ENCODE measurements around the gene IPO4. TPM values are rescaled to one million over a fixed set of nuclear protein-coding genes. Genes with fewer than 3 reads are reported as not detected.

The IPO4 gene
- total and polyA plus RNA-seq, 2 of the 13 experiments (the other 11 are each of a cell fraction or from before 2014, with no cell fraction given), result 39.0 to 179 TPM

GRCh38 chr14:24238123-24238522, 49.5 kb upstream of the IPO4 start (continued):
- TF ChIP-seq TFDP1 (CRISPR knock-in tag; IDR thresholded peaks at IDR 0.05; ENCODE audit: borderline replicate concordance) (no peak), ZNF564 (CRISPR knock-in tag; IDR thresholded peaks at IDR 0.05) (no peak), SYNCRIP (IDR thresholded peaks at IDR 0.05; ENCODE audit: insufficient read depth, low read depth, low read length) (no peak), SOX5 (CRISPR knock-in tag; IDR thresholded peaks at IDR 0.05; ENCODE audit: borderline replicate concordance) (no peak), ZNF691 (CRISPR knock-in tag; IDR thresholded peaks at IDR 0.05; ENCODE audit: borderline replicate concordance, low read depth) (no peak), MIER3 (CRISPR knock-in tag; IDR thresholded peaks at IDR 0.05; ENCODE audit: borderline replicate concordance) (no peak), ZNF547 (CRISPR knock-in tag; IDR thresholded peaks at IDR 0.05) (no peak), CCAR2 (optimal IDR thresholded peaks at IDR 0.05; ENCODE audit: low read depth, low read length) (peak; percentile 28), POLR2G (IDR thresholded peaks at IDR 0.05; ENCODE audit: low read depth, low read length) (peak; percentile 43; the same call in 1 of the 2 replicates), TBX2 (CRISPR knock-in tag; IDR thresholded peaks at IDR 0.05; ENCODE audit: borderline replicate concordance) (no peak)
- TF ChIP-seq, protein P1, sequence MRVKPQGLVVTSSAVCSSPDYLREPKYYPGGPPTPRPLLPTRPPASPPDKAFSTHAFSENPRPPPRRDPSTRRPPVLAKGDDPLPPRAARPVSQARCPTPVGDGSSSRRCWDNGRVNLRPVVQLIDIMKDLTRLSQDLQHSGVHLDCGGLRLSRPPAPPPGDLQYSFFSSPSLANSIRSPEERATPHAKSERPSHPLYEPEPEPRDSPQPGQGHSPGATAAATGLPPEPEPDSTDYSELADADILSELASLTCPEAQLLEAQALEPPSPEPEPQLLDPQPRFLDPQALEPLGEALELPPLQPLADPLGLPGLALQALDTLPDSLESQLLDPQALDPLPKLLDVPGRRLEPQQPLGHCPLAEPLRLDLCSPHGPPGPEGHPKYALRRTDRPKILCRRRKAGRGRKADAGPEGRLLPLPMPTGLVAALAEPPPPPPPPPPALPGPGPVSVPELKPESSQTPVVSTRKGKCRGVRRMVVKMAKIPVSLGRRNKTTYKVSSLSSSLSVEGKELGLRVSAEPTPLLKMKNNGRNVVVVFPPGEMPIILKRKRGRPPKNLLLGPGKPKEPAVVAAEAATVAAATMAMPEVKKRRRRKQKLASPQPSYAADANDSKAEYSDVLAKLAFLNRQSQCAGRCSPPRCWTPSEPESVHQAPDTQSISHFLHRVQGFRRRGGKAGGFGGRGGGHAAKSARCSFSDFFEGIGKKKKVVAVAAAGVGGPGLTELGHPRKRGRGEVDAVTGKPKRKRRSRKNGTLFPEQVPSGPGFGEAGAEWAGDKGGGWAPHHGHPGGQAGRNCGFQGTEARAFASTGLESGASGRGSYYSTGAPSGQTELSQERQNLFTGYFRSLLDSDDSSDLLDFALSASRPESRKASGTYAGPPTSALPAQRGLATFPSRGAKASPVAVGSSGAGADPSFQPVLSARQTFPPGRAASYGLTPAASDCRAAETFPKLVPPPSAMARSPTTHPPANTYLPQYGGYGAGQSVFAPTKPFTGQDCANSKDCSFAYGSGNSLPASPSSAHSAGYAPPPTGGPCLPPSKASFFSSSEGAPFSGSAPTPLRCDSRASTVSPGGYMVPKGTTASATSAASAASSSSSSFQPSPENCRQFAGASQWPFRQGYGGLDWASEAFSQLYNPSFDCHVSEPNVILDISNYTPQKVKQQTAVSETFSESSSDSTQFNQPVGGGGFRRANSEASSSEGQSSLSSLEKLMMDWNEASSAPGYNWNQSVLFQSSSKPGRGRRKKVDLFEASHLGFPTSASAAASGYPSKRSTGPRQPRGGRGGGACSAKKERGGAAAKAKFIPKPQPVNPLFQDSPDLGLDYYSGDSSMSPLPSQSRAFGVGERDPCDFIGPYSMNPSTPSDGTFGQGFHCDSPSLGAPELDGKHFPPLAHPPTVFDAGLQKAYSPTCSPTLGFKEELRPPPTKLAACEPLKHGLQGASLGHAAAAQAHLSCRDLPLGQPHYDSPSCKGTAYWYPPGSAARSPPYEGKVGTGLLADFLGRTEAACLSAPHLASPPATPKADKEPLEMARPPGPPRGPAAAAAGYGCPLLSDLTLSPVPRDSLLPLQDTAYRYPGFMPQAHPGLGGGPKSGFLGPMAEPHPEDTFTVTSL (CRISPR knock-in tag; IDR thresholded peaks at IDR 0.05; ENCODE audit: borderline replicate concordance), result no peak

Measured in HepG2 (cell line).